K562 (cell line): ENCODE results near the gene CDNF.

Experiments used
- BCOR ChIP-seq: fragments of 450-650 bp; IDR thresholded peaks from 2 replicates; pipeline ENCODE4 v1.6.1; 2016
- EP300 ChIP-seq: IDR thresholded peaks from 2 replicates; pipeline ENCODE4 v1.6.1; 2012; ENCODE audit warnings: low read length, improper control_type of control experiment
- KLF10 ChIP-seq: fragments of 250-450 bp; sonication (Bioruptor Pico); IDR thresholded peaks from 2 replicates; pipeline ENCODE4 v1.6.1; 2021; ENCODE audit warnings: matching md5 sums
- MTA2 ChIP-seq: fragments of 450-650 bp; IDR thresholded peaks from 2 replicates; pipeline ENCODE4 v1.6.1; 2016; ENCODE audit warnings: low read depth
- PATZ1 ChIP-seq: fragments of 250-450 bp; sonication (Bioruptor Pico); IDR thresholded peaks from 2 replicates; pipeline ENCODE4 v1.5.0; 2020; ENCODE audit warnings: mild to moderate bottlenecking, borderline replicate concordance
- POLR3A ChIP-seq: IDR thresholded peaks from 2 replicates; pipeline ENCODE4 v1.6.1; 2011; ENCODE audit warnings: borderline replicate concordance, mild to moderate bottlenecking, moderate library complexity; ENCODE audit not compliant: insufficient read length, insufficient read depth; ENCODE audit errors: extremely low read depth
- ZC3H4 ChIP-seq: sonication (generic); formaldehyde crosslinking; IDR thresholded peaks from 2 replicates; pipeline ENCODE4 v1.9.0; 2021; ENCODE audit warnings: missing genetic modification reagents, borderline replicate concordance
- ZNF77 ChIP-seq: fragments of 250-450 bp; sonication (Bioruptor Pico); IDR thresholded peaks from 2 replicates; pipeline ENCODE4 v1.5.0; 2020
- TF ChIP-seq, protein P1 (sequence below), 3 experiments: IDR thresholded peaks in 2 of 3; conservative IDR thresholded peaks in 1 of 3; 2 replicates each; pipeline ENCODE4 v1.5.1; 2011 to 2012; ENCODE audit warnings: low read length in 3 of 3, mild to moderate bottlenecking in 3 of 3, control low read depth in 2 of 3, improper control_type of control experiment in 1 of 3, inconsistent platforms in 1 of 3, low read depth in 1 of 3, mixed read lengths in 1 of 3, moderate library complexity in 1 of 3; ENCODE audit not compliant: insufficient read depth in 2 of 3

DNA sequence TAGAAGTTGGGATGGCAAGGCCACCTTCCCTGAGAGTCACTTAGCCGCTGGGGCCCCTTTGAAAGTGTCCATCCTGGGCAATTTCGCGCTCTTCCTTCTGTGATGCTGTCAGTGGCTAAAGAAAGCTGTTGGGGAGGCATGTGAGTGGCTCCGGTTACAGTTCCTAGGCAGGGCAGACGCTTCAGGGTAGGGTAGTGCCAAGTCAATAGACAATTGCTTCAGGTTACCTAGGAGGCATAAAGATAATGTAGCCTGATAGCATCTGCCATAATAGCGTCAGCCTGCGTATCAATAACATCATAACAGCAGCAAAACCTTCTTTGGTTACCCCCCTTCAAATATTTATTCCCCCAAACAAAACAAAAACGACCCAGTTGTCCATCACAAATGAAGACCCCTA is 63.0 kb downstream of the CDNF start, which contains the start of gene FAM107B:
- TF ChIP-seq ZC3H4 (CRISPR knock-in tag), result no peak
- no peak for TF ChIP-seq POLR3A
- no peak for TF ChIP-seq KLF10 (CRISPR knock-in tag)
- no peak for TF ChIP-seq EP300
- TF ChIP-seq, protein P1, sequence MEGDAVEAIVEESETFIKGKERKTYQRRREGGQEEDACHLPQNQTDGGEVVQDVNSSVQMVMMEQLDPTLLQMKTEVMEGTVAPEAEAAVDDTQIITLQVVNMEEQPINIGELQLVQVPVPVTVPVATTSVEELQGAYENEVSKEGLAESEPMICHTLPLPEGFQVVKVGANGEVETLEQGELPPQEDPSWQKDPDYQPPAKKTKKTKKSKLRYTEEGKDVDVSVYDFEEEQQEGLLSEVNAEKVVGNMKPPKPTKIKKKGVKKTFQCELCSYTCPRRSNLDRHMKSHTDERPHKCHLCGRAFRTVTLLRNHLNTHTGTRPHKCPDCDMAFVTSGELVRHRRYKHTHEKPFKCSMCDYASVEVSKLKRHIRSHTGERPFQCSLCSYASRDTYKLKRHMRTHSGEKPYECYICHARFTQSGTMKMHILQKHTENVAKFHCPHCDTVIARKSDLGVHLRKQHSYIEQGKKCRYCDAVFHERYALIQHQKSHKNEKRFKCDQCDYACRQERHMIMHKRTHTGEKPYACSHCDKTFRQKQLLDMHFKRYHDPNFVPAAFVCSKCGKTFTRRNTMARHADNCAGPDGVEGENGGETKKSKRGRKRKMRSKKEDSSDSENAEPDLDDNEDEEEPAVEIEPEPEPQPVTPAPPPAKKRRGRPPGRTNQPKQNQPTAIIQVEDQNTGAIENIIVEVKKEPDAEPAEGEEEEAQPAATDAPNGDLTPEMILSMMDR (IDR thresholded peaks at IDR 0.05 in 2 of 3, conservative IDR thresholded peaks at IDR 0.05 in 1 of 3; ENCODE audit: insufficient read depth in 2 of 3, low read depth in 1 of 3, low read length in 3 of 3), result no peak
- TF ChIP-seq BCOR, result no peak
- no peak for TF ChIP-seq MTA2
- TF ChIP-seq ZNF77 (CRISPR knock-in tag), result no peak
- no peak for TF ChIP-seq PATZ1
